Fibroblast of mammary gland (primary cell): ENCODE results near the gene CA5B.
A peak's percentile ranks its signal among the peaks of the same experiment; 100 is the strongest.

Source experiments
- DNase-seq: peaks from one replicate; pipeline ENCODE4 v3.0.0-alpha.2; 2010; ENCODE audit warnings: low read depth
- H3K4me3 ChIP-seq: 2 replicates; pipeline ENCODE4 v1.5.1; 2011; ENCODE audit warnings: low read depth, mild to moderate bottlenecking, low read length, moderate library complexity; ENCODE audit not compliant: control insufficient read depth
- TF ChIP-seq, protein P1 (sequence below): conservative IDR thresholded peaks from 2 replicates; pipeline ENCODE4 v1.5.1; 2011; ENCODE audit warnings: low read depth, low read length, inconsistent platforms; ENCODE audit not compliant: control insufficient read depth, insufficient read depth

The CA5B gene

DNA sequence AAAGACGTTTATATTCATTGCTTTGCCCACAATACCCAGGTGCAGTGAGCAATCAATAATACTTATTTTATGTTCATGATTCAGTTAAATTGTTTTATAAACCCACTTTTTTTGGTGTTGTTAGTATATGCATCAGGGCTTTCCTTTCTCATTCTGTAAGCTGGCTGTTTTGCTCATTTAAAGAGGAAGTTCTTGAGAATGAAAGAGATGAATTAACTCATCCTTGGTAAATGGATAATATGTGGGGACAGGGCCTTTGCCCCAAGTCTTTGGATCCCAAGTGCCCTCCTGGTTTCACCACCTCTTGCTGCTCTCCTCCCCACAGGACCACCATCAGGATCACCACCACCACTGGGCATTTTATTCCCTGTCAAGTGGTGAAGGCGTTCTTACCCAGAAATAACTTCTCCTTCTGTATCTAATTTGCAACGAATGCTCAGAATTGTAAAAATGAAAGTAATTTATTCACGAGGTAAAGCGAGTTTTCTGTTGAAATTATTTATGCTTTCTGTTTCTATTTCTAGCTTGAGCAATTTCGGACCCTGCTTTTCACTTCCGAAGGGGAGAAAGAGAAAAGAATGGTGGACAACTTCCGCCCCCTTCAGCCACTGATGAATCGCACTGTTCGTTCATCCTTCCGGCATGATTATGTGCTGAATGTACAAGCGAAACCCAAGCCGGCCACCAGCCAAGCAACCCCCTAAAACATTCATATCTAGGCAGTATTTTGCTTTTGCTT lies 44.1 kb downstream of the CA5B start:
- no peak for DNase-seq
- no peak overlapping the region for H3K4me3 ChIP-seq
- TF ChIP-seq, protein P1, sequence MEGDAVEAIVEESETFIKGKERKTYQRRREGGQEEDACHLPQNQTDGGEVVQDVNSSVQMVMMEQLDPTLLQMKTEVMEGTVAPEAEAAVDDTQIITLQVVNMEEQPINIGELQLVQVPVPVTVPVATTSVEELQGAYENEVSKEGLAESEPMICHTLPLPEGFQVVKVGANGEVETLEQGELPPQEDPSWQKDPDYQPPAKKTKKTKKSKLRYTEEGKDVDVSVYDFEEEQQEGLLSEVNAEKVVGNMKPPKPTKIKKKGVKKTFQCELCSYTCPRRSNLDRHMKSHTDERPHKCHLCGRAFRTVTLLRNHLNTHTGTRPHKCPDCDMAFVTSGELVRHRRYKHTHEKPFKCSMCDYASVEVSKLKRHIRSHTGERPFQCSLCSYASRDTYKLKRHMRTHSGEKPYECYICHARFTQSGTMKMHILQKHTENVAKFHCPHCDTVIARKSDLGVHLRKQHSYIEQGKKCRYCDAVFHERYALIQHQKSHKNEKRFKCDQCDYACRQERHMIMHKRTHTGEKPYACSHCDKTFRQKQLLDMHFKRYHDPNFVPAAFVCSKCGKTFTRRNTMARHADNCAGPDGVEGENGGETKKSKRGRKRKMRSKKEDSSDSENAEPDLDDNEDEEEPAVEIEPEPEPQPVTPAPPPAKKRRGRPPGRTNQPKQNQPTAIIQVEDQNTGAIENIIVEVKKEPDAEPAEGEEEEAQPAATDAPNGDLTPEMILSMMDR = no peak

DNA sequence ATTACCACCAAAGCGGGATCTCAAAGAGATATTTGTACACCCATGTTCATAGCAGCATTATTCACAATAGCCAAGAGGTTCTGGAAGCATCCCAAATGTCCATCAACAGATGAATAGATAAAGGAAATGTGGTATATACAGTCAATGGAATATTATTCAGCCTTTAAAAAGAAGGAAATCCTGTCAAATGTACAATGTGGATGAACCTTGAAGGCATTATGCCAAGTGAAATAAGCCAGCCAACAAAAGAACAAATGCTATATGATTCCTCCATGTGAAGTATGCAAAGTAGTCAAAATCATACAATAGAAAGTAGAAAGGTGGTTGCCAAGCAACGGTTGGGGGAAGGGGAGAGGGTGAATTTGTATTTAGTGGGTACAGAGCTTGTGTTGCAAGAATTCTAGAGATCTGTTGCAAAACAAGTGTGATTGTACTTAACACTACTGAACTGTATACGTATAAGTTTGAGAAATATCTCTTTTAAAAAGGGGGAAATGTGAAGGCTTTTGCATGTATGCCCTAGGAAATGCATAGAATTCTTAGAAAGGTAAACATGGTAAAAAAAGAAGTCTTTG lies 47.2 kb downstream of the CA5B start:
- no peak overlapping the region for H3K4me3 ChIP-seq
- no peak for DNase-seq
- TF ChIP-seq, protein P1 = no peak

DNA sequence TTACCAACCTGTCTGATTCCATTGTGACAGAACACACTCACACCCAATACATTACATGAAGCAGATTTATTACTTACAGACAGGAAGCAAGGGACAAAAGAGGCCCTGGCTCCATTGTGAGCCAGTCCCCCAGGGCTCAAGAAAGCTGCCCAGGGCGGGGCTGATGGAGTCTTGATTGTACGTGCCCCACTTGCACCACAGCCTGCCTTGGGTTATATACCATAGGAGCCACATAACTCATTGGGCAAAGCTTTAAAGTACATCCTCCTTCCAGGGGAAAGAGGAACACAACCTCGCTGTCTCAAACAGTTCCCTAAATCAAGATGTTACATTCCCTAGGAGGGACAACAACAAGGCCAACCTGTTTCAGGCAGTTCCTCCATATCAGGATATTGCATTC lies 48.8 kb downstream of the CA5B start:
- TF ChIP-seq, protein P1 = no peak
- H3K4me3 ChIP-seq = no peak overlapping the region
- DNase-seq = no peak

DNA sequence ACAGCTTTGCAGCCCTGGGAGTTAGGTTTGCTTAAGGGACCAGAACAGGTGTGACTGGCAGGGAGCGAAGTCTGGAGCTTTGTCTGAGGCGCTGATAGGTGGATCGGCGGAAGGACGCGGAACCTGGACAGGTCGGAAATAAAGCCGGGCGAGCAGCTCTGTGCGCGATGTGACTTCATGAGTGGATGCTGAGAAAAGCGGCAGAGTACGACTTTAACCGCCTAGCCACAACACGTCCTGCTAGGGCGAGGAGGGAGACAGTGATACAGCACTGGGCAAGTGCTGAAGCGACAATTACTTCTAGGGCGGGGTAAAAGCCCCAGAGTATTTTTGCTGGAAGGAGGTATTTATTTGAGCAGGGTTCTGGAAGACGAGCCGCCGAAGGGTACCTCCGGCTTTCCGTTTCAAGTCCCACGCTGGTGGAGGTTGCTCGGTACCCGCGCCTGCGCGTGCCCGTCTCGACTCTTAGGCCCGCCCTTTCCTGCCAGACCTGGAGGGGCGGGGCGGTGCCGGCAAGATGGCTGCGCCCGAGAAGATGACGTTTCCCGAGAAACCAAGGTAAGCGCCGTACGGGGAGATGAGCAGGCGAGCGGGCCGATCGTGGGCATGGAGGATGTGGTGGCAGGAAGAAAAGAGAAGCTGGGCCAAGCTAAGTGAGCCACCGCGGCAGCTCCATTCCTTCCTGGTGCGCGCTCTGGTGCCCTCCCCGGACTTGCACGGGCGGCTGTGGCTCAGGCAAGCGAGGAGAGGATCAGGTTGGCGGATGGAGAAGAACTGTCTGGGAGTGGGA lies 52.1 kb downstream of the CA5B start, which contains the start of gene ZRSR2:
Gene ZRSR2, plus strand, starts transcription at position 506 of the 790 bp plus-strand sequence. Its CDS starts 12 bp downstream, at position 518.
- TF ChIP-seq, protein P1 = no peak
- H3K4me3 ChIP-seq = peak within 1 kb of the TSS; percentile 94
- peak; percentile 74 for DNase-seq

DNA sequence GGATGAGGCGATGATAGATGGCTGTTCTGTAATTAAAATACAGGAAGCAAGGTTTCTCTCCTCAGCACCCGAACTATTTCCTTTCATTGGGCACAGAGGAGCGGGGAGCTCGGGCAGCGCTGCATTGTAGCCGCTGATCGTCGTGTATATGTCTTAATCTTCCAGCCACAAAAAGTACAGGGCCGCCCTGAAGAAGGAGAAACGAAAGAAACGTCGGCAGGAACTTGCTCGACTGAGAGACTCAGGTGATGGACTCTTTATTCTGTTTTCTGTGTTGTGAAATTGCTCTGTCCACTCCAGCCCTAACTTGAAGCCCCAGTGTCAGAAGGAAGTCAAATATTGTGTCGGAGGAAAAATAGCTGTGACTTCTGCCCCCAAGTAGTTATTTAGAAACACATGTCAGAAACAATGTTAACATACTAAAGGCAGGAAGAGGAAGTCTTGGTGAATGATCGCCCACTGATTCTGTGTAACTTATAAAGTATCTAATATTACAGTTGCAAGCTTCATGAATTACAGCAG lies 52.8 kb downstream of the CA5B start:
- TF ChIP-seq, protein P1 = no peak
- DNase-seq = peak; percentile 21
- peak overlapping the region; percentile 94 for H3K4me3 ChIP-seq

DNA sequence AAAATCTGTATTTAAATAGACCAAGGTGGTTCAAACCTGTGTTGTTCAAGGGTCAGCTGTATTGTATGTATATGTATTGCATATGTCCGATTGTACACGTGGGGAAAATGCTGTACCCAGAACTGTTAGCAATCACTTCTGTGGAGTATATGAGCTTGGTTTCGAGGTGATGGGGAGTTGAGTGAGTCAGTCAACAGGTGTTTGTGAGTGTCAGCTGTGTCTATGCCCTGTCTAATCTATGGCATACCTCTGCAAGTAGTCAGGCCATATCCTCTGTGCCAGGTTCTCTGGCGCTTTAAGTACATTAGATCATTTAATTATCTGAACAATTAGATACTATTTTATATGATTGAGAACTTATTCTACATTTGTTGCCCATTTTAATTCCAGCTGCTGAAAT lies 59.6 kb downstream of the CA5B start:
- H3K4me3 ChIP-seq = no peak overlapping the region
- TF ChIP-seq, protein P1 = no peak
- no peak for DNase-seq
